GM12878 (cell line): ENCODE data around the gene GMDS. TPM values are rescaled to one million over a fixed set of nuclear protein-coding genes. Genes with fewer than 3 reads are reported as not detected.

ENCODE experiments used
- ATAC-seq: fragments of 200-7000 bp; cut with Tn5 transposase; 3 replicates; pipeline ENCODE4 v1.9.1; 2020; ENCODE audit warnings: mild to moderate bottlenecking, moderate library complexity
- BruUV-seq: library from RNA; stranded (reverse); fragments of 400-500 nt; replicated peaks from 2 replicates; lab custom pipeline; 2021; lab: Mats Ljungman, UMichigan
- CTCF ChIA-PET: fragments of 300-600 bp; sonication (Branson Sonifier 250); formaldehyde crosslinking; extraction: SDS; loops from one replicate; lab custom pipeline; 2021; ENCODE audit warnings: inconsistent platforms; lab: Yijun Ruan, JAX
- POLR2A ChIA-PET: fragments of 350-600 bp; formaldehyde crosslinking; extraction: SDS; loops from one replicate; lab custom pipeline; 2021; ENCODE audit warnings: inconsistent platforms; lab: Charles Lee
- RAD21 ChIA-PET: fragments of 300-600 bp; sonication (Branson Sonifier 250); formaldehyde crosslinking; loops from one replicate; lab custom pipeline; 2023; ENCODE audit warnings: antibody characterized with exemption; ENCODE audit not compliant: unreplicated experiment; lab: Charles Lee
- SMC1A ChIA-PET: fragments of 300-600 bp; sonication (Branson Sonifier 250); formaldehyde crosslinking; loops from one replicate; lab custom pipeline; 2023; ENCODE audit not compliant: unreplicated experiment, uncharacterized antibody; lab: Charles Lee
- DNase-seq: peaks from one replicate; pipeline ENCODE4 v3.0.0-alpha.2; 2011; ENCODE audit warnings: low read depth, low spot score
- FAIRE-seq: peaks from 3 replicates; lab custom pipeline; 2011; peaks lifted over from hg19 to GRCh38; lab: Jason Lieb, UNC
- H2AFZ ChIP-seq: 2 replicates; pipeline ENCODE4 v1.6.0; 2011; ENCODE audit warnings: low read depth, low read length, control low read depth; ENCODE audit not compliant: control insufficient read depth
- H3K27ac ChIP-seq: 2 replicates; pipeline ENCODE4 v1.5.1; 2011; ENCODE audit warnings: control low read depth; ENCODE audit not compliant: control insufficient read depth, insufficient read depth
- H3K27me3 ChIP-seq, 2 experiments: replicated peaks in 1 of 2; 2 replicates each; pipeline versions ENCODE4 v1.6.0 to v1.6.1; 2011; ENCODE audit warnings: low read length in 1 of 2; ENCODE audit not compliant: control insufficient read depth in 2 of 2, insufficient read depth in 2 of 2
- H3K36me3 ChIP-seq, 2 experiments: 2 replicates each; pipeline ENCODE4 v1.5.1; 2011; ENCODE audit warnings: low read length in 1 of 2; ENCODE audit not compliant: control insufficient read depth in 2 of 2, insufficient read depth in 2 of 2
- H3K4me1 ChIP-seq: 2 replicates; pipeline ENCODE4 v1.6.1; 2011; ENCODE audit warnings: mild to moderate bottlenecking, low read length, moderate library complexity, mixed read lengths; ENCODE audit not compliant: control insufficient read depth, insufficient read depth
- H3K4me2 ChIP-seq: 2 replicates; pipeline ENCODE4 v1.6.0; 2011; ENCODE audit warnings: control low read depth; ENCODE audit not compliant: control insufficient read depth, insufficient read depth
- H3K4me3 ChIP-seq: fragments of 200-600 bp; sonication (generic); 2 replicates; pipeline ENCODE4 v1.5.1; 2016
- H3K79me2 ChIP-seq: 2 replicates; pipeline ENCODE4 v1.6.0; 2011; ENCODE audit warnings: low read length; ENCODE audit not compliant: control insufficient read depth, insufficient read depth
- H3K9ac ChIP-seq: 2 replicates; pipeline ENCODE4 v1.8.0; 2011; ENCODE audit warnings: low read length, control low read depth, mixed read lengths; ENCODE audit not compliant: control insufficient read depth, insufficient read depth
- H3K9me3 ChIP-seq: replicated peaks from 3 replicates; pipeline ENCODE4 v1.5.1; 2011; ENCODE audit warnings: mild to moderate bottlenecking, low read length; ENCODE audit not compliant: control insufficient read depth, insufficient read depth
- H4K20me1 ChIP-seq: 2 replicates; pipeline ENCODE4 v1.6.0; 2011; ENCODE audit not compliant: control insufficient read depth, insufficient read depth
- BHLHE40 ChIP-seq, 2 experiments: fragments of 450-650 bp in 1 of 2; IDR thresholded peaks; 2 replicates each; pipeline ENCODE4 v1.6.1; 2011 to 2017; ENCODE audit warnings: low read depth in 2 of 2, borderline replicate concordance in 1 of 2, improper control_type of control experiment in 1 of 2, low read length in 1 of 2, mild to moderate bottlenecking in 1 of 2
- GATAD2B ChIP-seq: fragments of 450-650 bp; conservative IDR thresholded peaks from 2 replicates; pipeline ENCODE4 v1.6.1; 2017; ENCODE audit warnings: low read depth, mild to moderate bottlenecking, moderate library complexity
- HDAC6 ChIP-seq: fragments of 200-600 bp; sonication (generic); IDR thresholded peaks from one replicate; pipeline ENCODE4 v1.8.0; 2017; ENCODE audit warnings: antibody characterized with exemption; ENCODE audit not compliant: unreplicated experiment
- IKZF1 ChIP-seq: fragments of 450-650 bp; conservative IDR thresholded peaks from 2 replicates; pipeline ENCODE4 v1.6.1; 2017; ENCODE audit warnings: antibody characterized with exemption, mild to moderate bottlenecking
- IKZF2 ChIP-seq, 2 experiments: fragments of 450-650 bp; IDR thresholded peaks; 2 replicates each; pipeline ENCODE4 v1.6.1; 2017; ENCODE audit warnings: mild to moderate bottlenecking in 2 of 2, moderate library complexity in 2 of 2
- IRF4 ChIP-seq: IDR thresholded peaks from 2 replicates; pipeline ENCODE4 v1.6.1; 2011; ENCODE audit warnings: low read depth, low read length
- MEF2A ChIP-seq: IDR thresholded peaks from 2 replicates; pipeline ENCODE4 v1.6.1; 2011; ENCODE audit warnings: low read depth, mild to moderate bottlenecking, low read length, moderate library complexity; ENCODE audit not compliant: insufficient read depth
- NFIC ChIP-seq: IDR thresholded peaks from 2 replicates; pipeline ENCODE4 v1.6.1; 2012; ENCODE audit warnings: low read depth, mild to moderate bottlenecking, inconsistent platforms, low read length, moderate library complexity
- RAD51 ChIP-seq: fragments of 450-650 bp; IDR thresholded peaks from 2 replicates; pipeline ENCODE4 v1.6.1; 2016; ENCODE audit warnings: moderate library complexity, mild to moderate bottlenecking, inconsistent platforms
- RUNX3 ChIP-seq: IDR thresholded peaks from 2 replicates; pipeline ENCODE4 v1.6.1; 2012; ENCODE audit warnings: low read length, inconsistent platforms
- STAT1 ChIP-seq: fragments of 450-650 bp; conservative IDR thresholded peaks from 2 replicates; pipeline ENCODE4 v1.6.1; 2014; ENCODE audit warnings: antibody characterized with exemption, mild to moderate bottlenecking
- TARDBP ChIP-seq: IDR thresholded peaks from 2 replicates; pipeline ENCODE4 v1.6.1; 2016; ENCODE audit warnings: borderline replicate concordance
- ZNF217 ChIP-seq: fragments of 450-650 bp; IDR thresholded peaks from 2 replicates; pipeline ENCODE4 v1.6.1; 2017; ENCODE audit warnings: antibody characterized with exemption, mild to moderate bottlenecking
- ZNF384 ChIP-seq: IDR thresholded peaks from 2 replicates; pipeline ENCODE4 v1.6.1; 2012; ENCODE audit warnings: low read depth, mild to moderate bottlenecking, low read length, improper control_type of control experiment, borderline replicate concordance
- WGBS: methylation state at CpG from one replicate; pipeline ENCODE4 v1.1.6; 2016; ENCODE audit warnings: low lambda C conversion rate; ENCODE audit not compliant: insufficient replicate concordance, insufficient coverage; ENCODE audit errors: missing lambda C conversion rate; 5-methylcytosine and 5-hydroxymethylcytosine counted together
- in situ Hi-C: fragments of 300-500 bp; cut with MboI; formaldehyde crosslinking; loops from 9 replicates; pipeline ENCODE4 v1.14.3; 2018; ENCODE audit warnings: mixed read lengths
- intact Hi-C: fragments of 100-400 bp; cut with micrococcal nuclease; formaldehyde crosslinking; loops from one replicate; pipeline ENCODE4 v1.14.2; 2022; ENCODE audit not compliant: unreplicated experiment
- polyA plus RNA-seq, 11 experiments: library from polyadenylated mRNA; depleted of rRNA in 4 of 11; unstranded in 6 of 11; stranded (reverse) in 5 of 11; fragments of >200 nt; fragmentation: Nextera tagmentation in 4 of 11; fragmentation: Illumina TruSeq in 1 of 11; extraction: Ambion mirVana in 4 of 11; extraction: Trizol in 1 of 11; gene quantifications; 1 replicate in 1 of 11; 2 replicates in 10 of 11; pipeline versions ENCODE4 v1.2.1 to v1.2.3, GENCODE V29; 2011 to 2016; ENCODE audit warnings: inconsistent platforms in 2 of 11, missing spikeins in 2 of 11, low read depth in 1 of 11
- total RNA-seq, 4 experiments: library from RNA; depleted of rRNA in 3 of 4; stranded (reverse); fragments of >200 nt in 3 of 4; fragmentation: Illumina TruSeq in 1 of 4; extraction: Trizol in 1 of 4; gene quantifications; 2 replicates each; pipeline versions ENCODE4 v1.2.1 to v1.2.3, GENCODE V29; 2013 to 2021
- TF ChIP-seq, protein P1 (sequence below): fragments of 450-650 bp; IDR thresholded peaks from 2 replicates; pipeline ENCODE4 v1.6.1; 2017; ENCODE audit warnings: low read depth, mild to moderate bottlenecking, moderate library complexity
- TF ChIP-seq, protein P2 (sequence below): fragments of 450-650 bp; IDR thresholded peaks from 2 replicates; pipeline ENCODE4 v1.6.1; 2018; ENCODE audit warnings: mild to moderate bottlenecking, low read depth, moderate library complexity; ENCODE audit not compliant: partially characterized antibody
- TF ChIP-seq, protein P3 (sequence below): IDR thresholded peaks from 2 replicates; pipeline ENCODE4 v1.6.1; 2012; ENCODE audit warnings: low read length, inconsistent platforms

The GMDS gene
- total and polyA plus RNA-seq, 10 of the 15 experiments (the other 5 are each of a cell fraction or from before 2014, with no cell fraction given), result 0.61 to 53.8 (median 29.3) TPM

DNA sequence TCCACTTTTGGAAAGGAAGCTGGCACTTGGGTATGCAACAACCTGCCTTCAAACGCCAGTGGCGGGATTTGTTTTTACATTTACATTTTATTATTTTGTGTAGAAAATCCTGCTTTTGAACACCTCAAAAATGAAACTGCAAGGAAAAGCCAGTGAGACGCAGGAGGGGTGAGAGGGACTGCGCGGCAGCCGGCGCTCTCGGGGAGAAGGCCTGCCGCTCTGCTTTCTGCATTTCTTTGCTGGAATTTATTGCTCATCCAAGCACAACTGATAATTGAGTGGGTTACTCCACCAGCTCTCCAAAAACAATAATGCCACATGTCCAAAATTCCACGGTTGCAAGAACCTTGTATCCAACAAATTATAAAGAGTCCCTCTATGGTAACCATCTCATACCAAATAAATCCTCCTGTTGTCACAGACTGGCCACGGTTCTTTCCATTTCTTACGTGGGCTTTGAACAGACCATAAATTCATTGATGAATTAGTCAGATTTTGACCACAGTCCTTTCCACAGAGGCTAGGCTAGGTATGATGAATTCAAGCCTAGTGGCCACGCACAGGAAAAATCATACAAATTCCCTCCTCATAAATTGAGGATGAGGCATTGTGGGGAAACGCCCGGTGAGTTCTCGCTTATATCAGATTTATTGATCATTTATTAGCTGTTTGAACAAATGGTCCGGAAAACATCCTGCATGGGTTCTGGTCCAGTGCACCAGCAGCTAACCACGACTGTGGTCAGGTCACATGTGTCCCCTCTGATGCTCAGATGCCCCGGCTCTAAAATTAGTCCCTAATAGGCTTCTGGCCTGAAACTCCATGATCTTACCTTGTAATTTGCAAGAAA, 667.3 kb downstream of the GMDS start:
- in situ Hi-C loops, result loop anchor here (25.0 kb wide), 1 partner anchor 1359 kb away; no protein-coding TSS in a partner anchor
- peak overlapping the region; percentile 30 for H3K4me2 ChIP-seq
- H3K4me1 ChIP-seq, result peaks cover 22% of the 10 kb centered on the region
- no peak overlapping the region for H2AFZ ChIP-seq
- ATAC-seq, result peak; percentile 78
- no peaks in the 10 kb centered on the region for H3K36me3 ChIP-seq
- no peaks in the 10 kb centered on the region for H4K20me1 ChIP-seq
- peak; percentile 49 for FAIRE-seq
- RAD21 ChIA-PET, result no interaction called here
- 40% methylated on average over 19 of the region's 19 CpGs for WGBS
- no peak for DNase-seq
- intact Hi-C loops, result no loop called here
- no peak overlapping the region for H3K9ac ChIP-seq
- POLR2A ChIA-PET, result no interaction called here
- peaks cover 0 to 2% of the 10 kb centered on the region in 2 experiments; a peak in 1 of 4 replicates for H3K27me3 ChIP-seq
- H3K9me3 ChIP-seq, result no peaks in the 10 kb centered on the region; the same call in 2 of the 3 replicates
- no peaks in the 10 kb centered on the region for H3K79me2 ChIP-seq
- H3K4me3 ChIP-seq, result no peak overlapping the region
- no peak overlapping the region for H3K27ac ChIP-seq
- BruUV-seq, result no TSS peak
- SMC1A ChIA-PET, result interaction anchor here (0.7 to 0.8 kb wide), 2 partner anchors 14 to 92 kb away, joined by 3 read pairs; no protein-coding TSS in a partner anchor
- CTCF ChIA-PET, result interaction anchor here (0.6 to 2.1 kb wide), 2 partner anchors 18 to 104 kb away, joined by 3 to 10 read pairs; no protein-coding TSS in a partner anchor
- TF ChIP-seq GATAD2B (no peak; the same call in 1 of the 2 replicates), IRF4 (no peak), ZNF217 (0 out of 2 replicates have a peak, but pooled peaks have one; percentile 32), HDAC6 (no peak), IKZF2 (IDR thresholded peaks at IDR 0.05) (peak; percentile 54 to 70; a peak in 3 of 4 replicates), RAD51 (peak; percentile 78), MEF2A (0 out of 2 replicates have a peak, but pooled peaks have one; percentile 10), BHLHE40 (IDR thresholded peaks at IDR 0.05; ENCODE audit: borderline replicate concordance in 1 of 2, low read depth in 2 of 2, low read length in 1 of 2) (peak; percentile 62 to 70; a peak in 3 of 4 replicates), RUNX3 (peak; percentile 85), STAT1 (no peak), IKZF1 (peak; percentile 64), NFIC (peak; percentile 43; the same call in 1 of the 2 replicates), ZNF384 (no peak), TARDBP (no peak)
- TF ChIP-seq, protein P1, sequence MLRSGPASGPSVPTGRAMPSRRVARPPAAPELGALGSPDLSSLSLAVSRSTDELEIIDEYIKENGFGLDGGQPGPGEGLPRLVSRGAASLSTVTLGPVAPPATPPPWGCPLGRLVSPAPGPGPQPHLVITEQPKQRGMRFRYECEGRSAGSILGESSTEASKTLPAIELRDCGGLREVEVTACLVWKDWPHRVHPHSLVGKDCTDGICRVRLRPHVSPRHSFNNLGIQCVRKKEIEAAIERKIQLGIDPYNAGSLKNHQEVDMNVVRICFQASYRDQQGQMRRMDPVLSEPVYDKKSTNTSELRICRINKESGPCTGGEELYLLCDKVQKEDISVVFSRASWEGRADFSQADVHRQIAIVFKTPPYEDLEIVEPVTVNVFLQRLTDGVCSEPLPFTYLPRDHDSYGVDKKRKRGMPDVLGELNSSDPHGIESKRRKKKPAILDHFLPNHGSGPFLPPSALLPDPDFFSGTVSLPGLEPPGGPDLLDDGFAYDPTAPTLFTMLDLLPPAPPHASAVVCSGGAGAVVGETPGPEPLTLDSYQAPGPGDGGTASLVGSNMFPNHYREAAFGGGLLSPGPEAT, result peak; percentile 73; the same call in 1 of the 2 replicates
- TF ChIP-seq, protein P2, sequence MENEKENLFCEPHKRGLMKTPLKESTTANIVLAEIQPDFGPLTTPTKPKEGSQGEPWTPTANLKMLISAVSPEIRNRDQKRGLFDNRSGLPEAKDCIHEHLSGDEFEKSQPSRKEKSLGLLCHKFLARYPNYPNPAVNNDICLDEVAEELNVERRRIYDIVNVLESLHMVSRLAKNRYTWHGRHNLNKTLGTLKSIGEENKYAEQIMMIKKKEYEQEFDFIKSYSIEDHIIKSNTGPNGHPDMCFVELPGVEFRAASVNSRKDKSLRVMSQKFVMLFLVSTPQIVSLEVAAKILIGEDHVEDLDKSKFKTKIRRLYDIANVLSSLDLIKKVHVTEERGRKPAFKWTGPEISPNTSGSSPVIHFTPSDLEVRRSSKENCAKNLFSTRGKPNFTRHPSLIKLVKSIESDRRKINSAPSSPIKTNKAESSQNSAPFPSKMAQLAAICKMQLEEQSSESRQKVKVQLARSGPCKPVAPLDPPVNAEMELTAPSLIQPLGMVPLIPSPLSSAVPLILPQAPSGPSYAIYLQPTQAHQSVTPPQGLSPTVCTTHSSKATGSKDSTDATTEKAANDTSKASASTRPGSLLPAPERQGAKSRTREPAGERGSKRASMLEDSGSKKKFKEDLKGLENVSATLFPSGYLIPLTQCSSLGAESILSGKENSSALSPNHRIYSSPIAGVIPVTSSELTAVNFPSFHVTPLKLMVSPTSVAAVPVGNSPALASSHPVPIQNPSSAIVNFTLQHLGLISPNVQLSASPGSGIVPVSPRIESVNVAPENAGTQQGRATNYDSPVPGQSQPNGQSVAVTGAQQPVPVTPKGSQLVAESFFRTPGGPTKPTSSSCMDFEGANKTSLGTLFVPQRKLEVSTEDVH, result no peak
- TF ChIP-seq, protein P3, sequence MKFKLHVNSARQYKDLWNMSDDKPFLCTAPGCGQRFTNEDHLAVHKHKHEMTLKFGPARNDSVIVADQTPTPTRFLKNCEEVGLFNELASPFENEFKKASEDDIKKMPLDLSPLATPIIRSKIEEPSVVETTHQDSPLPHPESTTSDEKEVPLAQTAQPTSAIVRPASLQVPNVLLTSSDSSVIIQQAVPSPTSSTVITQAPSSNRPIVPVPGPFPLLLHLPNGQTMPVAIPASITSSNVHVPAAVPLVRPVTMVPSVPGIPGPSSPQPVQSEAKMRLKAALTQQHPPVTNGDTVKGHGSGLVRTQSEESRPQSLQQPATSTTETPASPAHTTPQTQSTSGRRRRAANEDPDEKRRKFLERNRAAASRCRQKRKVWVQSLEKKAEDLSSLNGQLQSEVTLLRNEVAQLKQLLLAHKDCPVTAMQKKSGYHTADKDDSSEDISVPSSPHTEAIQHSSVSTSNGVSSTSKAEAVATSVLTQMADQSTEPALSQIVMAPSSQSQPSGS, result no peak; the same call in 1 of the 2 replicates
